HG02840 (cell line): ENCODE results near the gene SMIM11.

Source experiments
- ATAC-seq: cut with Tn5 transposase; IDR thresholded peaks from one replicate; pipeline ENCODE4 v1.9.1; 2021; ENCODE audit warnings: mild to moderate bottlenecking, moderate library complexity, moderate number of reproducible peaks; ENCODE audit not compliant: unreplicated experiment, low FRiP score

SMIM11 gene, protein sequence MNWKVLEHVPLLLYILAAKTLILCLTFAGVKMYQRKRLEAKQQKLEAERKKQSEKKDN

DNA sequence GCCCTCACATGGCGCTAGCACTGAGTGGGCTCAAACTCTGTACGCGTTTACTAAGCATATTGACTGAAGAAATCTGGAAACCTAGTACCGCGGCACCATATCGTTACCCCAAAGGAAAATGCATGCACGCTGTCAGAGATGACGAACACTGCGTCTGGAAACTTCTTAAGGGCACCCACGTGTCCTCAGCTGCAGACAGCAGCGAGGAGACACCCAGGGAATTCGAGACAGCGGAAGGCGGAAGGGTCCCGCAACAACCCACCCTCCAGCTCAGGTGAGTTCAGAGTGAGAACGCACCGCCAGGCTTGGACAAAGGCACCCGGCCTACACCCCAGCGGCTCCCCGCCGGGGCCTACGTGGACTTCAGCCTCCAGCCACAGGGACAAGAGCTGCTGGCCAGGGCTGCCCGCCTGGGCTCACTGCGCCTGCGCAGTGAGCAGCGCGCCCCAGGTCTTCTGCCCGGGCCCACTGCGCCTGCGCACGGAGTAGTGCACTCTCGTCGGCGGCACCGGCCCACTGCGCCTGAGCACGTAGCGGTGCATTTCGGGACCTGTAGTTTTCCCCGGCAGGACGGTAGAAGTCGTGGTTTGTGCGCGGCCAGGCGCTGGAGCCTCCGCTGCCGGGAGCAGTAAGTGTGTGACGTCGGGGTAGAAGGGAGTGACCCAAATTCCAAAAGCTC, at the start of gene SMIM11:
TSS of gene SMIM11 (plus strand) at position 568 of the 679 bp plus-strand sequence. CDS start 3,998 bp downstream, outside the sequence.
- ATAC-seq: peak; percentile 98

DNA sequence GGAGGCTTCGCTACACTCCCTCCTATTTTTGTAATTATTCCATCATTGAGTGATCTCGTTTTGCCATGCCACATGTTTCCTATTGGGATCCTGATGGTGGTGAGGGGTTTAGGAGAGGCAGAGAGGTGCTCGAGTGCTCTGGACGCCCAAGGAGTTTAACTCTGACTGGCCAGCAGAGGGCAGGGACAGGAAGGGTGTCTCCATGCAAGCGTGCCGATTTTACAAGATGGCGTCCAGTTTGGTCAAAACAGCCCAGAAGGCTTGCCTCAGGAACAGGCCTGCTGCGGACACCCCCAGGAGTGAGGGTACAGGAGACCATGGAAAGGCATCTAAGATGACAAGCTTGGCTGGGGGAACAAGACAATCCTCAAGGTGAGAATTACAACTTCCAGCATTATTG, 45.3 kb upstream of the SMIM11 start:
- no peak for ATAC-seq

DNA sequence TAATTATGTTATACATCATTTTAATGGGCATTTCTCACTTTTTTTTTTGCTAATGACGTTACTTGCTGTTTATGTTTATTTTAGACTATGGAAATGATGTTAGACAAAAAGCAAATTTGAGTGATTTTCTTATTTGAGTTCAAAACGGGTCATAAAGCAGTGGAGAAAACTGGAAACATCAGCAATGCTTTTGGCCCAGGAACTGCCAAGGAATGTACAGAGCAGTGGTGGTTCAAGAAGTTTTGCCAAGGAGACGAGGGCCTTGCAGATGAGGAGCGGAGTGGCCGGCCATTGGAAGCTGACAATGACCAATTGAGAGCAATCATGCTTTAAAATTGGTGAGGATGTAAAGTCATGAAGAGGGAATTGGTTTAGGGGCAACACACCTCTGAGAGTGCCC, 43.6 kb upstream of the SMIM11 start:
- ATAC-seq: no peak

DNA sequence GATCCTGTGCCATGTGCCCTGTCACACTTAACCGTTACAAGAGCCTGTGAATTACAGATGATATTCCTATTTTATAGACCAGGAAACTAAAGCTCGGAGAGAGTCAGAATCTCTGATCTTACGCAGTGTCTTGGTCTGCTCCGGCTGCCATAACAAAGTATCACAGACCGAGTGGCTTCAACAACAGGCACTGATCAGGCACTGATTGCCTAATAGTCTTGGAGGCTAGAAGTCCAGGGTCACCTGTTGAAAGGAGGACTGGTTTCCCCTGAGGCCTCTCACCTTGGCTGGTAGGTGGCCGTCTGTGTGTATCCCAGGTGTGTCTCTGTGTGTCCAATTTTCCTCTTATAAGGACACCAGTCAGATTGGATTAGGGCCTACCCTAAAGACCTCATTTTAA, 43.0 kb upstream of the SMIM11 start:
- no peak for ATAC-seq

DNA sequence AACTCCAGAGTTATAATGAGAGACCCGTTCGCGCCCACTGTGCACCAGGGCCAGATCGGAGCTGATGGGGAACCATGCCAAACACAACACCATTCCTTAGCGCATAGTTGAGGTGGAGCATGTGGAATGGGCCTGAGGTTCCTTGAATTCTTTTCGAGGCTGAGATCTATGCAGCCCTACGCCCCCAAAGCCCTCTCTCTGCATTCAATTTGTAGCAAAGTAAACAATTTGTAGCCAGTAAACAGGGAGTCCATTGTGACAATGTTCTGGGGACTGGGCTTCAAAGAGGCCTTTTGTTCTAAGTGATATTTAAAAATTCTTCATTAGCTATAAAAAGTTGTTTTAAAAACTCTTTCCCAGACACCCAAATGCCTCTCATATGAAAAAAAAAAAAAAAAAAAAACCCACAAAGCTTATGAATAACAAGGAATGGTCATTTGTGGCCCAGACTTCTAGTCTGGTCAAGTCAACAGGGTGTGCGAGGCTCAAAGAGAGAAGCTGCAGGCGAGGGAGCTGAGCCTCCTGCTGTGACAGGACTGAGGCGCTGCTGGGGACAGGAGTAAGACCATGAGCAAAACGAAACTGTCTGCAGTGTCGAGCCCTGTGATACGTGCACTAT, 42.1 kb upstream of the SMIM11 start:
- ATAC-seq: no peak

DNA sequence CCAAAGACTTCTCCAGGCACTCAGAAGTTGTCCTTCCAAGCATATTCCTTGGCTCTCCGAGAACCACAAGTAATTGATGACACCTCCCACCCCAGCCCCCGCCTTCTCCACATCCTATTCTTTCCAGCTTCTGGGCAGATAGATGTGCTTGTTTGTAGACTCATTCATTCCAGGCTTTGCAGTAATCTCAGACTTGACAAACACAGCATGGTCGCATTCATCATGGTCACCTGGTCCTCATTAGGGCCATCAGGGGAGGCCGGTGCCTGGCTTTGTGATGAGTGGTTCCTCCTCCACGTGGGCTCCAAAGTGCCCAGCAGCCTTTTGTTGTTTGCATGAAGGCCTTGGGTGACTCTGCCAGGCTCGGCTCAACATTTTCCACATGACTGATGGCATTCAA, 40.0 kb upstream of the SMIM11 start:
- ATAC-seq: no peak

DNA sequence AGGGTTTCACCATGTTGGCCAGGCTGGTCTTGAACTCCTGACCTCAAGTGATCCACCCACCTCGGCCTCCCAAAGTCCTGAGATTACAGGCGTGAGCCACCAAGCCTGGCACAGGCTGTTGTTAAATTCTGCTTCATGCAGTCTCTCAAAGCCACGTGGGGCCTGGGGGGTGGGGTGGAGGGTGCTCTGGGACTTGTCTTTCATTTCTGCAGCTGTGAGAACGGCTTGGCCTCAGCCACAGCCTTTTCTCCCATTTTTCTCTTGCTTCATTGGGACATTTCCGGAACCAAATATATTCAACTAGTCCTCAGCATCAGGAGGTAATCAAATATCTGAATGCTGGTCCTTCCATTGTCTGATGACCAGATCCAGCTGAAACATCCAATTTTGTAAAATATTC, 39.1 kb upstream of the SMIM11 start:
- ATAC-seq: no peak

DNA sequence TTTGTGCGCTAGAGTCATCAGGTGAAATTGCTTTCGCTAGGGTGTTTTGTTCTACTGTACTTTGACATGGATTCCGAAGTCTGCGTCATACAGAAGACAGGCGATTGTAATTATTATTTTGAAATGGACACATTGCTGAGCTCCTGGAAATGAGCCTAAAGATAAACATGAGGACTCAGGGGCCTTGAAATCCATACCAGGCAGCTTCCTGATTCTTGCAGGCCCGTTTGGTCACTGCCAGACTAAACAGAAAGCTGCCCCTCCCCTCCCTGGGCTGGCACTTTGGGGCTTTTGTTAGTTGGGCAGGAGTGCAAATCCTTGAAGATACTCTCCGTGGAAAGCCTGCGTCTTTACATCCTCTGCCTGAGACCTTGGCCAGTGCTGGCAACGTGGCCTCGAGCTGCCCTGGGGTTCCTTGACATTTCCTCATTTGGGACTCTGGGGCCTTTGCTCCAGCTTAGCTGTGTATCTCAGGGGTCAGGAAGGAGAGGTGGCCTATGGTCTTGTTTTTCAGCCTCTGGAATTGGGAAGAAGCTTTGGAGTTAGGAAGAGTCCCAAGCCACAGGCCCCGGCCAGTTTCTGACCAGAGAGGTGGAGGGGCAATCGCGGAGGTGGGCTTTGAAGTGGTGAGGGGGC, 38.4 kb upstream of the SMIM11 start:
- no peak for ATAC-seq

DNA sequence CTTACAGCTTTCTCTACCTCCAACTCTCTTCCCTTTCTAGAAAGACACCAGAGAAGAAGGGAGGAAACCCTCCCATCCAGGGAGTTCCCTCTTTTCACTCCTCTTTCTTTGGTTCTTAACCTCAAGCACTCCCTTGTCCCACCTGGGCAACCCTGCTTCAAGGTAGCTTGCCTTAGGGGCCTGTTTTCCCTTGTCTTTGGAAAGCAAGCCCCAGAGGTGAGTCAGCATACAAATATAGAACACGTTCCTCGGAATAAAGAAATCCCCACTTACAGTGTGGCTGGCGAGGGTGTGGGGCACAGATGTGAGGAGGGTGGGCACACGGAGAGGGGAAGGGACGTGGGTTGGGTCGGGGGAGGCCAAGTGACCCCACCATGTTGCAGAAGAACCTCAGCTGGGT, 37.6 kb upstream of the SMIM11 start:
- ATAC-seq: no peak

DNA sequence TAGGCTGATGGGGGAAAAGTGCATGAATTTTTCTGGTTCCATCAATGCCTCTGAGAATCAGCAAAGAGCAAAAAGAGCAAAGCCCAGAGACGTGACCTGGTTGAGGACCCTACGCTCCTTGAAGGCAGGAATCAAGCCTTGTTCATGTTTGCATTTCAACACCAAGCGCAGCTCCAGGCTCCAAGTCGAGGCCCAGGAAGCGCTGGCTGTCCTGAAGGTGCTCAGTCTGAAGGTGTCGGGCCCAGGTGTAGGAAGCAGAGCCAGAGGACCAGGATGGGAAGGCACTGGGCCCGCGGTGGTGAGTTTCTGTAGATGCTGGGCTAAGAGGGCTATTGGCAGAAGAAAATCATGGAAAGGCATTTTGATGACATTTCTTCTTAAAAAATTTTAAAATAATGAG, 37.1 kb upstream of the SMIM11 start:
- ATAC-seq: no peak

DNA sequence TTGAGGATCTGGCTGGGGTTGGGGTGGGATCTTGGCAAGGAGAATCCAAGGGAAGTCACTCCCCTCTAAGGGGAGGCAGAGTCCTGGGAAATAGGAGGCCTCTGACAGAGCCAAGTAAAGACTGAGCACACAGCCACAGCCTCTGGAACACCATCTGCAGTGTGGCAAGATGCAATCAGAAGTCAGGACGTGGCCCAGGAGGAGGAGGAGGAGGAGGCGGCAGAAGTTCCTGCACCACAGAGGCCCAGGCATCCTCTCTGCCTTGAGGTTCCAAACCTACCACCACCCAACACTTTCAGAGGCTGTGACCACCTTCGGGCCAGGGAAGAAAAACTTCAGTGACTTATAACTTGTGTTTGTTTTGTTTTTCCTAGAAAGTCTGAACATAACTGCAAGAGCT, 35.2 kb upstream of the SMIM11 start:
- ATAC-seq: no peak

DNA sequence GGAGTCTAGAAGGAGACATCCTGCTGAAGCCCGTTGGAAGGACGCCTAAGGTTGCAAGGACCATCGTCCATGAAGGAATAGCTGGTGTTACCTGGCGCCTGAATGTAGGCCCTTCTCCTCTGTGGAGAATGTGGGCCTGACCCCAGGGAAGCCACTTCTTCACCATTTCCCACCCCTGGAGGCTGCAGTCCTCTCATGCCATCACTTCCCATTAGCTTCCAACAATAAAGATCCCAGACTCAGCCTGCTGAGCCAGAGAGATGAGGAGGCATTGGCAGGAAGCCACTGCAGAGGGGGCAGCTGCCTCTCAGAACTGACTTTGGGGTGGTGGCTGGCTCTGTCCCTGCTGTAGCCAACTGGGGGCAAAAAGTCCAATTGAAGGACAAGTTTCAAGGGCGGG, 32.8 kb upstream of the SMIM11 start:
- no peak for ATAC-seq

DNA sequence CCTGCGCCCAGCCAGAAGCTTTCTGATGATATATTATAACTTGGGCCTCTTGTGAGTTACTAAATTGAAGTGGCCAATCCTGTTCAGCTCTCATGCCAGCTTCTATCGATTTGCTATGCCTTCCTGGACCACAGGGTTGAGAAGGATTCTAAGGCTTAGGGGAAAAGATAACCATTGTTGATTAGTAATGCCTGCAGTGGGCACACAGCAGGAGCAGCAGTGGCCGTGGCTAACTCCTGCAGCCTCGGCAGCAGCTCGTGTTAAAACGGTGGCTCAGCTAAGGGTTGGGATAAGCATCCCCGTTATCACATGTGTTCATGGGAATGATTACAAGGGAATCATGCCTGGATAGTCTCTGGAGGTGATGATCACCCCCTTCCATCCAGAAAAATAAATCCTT, 32.0 kb upstream of the SMIM11 start:
- no peak for ATAC-seq

DNA sequence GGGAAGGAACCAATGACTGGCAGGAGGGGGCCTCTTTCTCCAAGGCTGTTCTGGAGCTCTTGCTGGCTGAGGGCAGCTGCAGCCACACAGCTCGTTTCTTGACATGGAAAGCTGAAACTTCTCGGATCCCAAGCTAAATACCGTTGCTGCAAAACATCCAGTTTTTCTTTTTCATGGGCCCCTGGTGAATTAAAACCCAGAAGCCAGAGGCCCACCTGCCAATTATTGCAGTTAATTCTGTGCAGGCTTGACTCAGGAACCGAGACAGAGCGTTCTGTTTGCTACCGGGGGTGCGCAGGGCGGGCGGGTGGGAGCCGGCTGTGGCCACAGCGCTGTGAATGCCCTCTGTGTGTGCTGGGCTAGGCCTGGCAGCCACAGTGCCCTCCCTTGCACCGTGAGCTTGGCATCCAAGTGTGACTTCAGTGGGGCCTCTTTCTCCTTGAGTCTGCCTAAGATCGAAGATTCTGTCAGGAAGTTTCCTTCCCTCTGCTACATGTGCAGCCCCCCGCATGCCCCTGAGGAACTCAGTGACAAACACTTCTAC, 31.4 kb upstream of the SMIM11 start:
- ATAC-seq: no peak

DNA sequence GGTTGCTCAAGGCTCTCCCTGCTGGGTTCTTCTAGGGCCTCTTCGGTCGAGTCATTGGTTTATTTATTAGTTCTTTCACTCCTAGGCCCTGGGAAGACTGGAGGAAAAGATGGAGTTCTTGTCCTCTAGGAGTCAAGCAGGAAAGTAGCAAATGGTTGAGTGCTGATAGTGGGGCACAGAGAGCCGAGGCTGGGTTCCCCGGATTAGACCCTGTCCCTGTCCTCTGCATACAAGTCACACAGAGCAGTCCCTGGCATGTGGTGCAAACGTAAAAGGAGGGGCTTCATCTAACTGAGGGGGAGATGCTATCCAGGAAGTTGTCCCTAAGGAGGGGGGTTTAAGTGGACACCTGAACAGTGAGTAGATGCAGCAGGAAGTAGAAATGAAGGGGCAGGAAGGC, 30.7 kb upstream of the SMIM11 start:
- no peak for ATAC-seq

DNA sequence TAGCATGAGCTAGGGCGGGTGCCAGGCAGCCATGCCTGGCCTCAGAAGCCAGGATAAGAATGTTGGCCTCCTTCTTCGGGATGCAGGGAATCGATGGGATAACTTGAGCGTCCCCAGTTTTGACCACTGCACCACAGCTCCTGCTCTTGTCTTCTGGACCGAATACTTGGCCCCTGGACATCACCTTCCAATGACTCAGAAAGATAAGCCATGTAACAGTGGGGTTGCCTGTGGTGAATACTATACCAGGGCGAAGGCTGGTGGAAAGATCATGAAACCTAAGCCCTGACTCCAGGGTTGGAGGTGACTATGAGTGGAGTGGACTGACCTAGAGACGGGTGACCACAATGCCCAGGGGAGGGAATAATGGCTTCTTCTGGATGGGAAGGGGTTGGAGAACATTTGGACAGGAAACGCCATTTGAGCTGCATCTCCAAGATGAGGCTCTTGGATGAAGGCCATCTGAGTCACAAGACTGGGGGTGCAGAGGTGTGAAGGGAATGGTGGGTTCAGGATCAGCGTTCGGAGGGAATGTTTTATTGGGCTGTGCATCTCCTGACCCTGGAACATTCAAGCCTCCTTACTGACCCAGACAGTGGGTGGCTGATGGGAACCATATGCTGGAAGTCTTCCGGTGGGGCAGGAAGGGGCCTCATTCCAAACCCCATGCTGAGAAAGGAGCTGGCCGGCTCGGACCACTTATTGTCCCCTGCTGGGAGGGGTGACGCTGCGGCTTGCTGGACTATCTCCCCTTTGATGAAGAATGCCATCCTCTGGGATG, 30.0 kb upstream of the SMIM11 start:
- ATAC-seq: no peak

DNA sequence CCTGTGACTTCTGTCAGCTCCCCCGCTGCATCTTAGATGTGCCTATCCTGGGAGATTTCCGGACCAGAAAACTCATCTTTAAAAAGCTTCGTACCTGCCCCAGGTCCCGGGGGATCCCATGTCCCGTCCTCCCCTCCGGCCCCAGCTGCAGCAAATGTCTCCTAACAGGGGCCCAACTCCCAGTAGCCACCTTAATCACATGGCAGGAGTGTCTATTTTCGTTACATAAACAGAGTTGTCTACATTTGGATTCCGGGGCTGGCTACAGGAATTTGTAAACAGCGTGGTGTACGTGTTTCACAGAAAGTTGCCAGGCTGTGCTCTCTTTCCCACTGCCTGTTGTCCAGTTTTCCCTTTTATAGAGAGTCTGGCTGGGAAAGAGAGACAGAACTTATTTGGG, 29.4 kb upstream of the SMIM11 start:
- no peak for ATAC-seq

DNA sequence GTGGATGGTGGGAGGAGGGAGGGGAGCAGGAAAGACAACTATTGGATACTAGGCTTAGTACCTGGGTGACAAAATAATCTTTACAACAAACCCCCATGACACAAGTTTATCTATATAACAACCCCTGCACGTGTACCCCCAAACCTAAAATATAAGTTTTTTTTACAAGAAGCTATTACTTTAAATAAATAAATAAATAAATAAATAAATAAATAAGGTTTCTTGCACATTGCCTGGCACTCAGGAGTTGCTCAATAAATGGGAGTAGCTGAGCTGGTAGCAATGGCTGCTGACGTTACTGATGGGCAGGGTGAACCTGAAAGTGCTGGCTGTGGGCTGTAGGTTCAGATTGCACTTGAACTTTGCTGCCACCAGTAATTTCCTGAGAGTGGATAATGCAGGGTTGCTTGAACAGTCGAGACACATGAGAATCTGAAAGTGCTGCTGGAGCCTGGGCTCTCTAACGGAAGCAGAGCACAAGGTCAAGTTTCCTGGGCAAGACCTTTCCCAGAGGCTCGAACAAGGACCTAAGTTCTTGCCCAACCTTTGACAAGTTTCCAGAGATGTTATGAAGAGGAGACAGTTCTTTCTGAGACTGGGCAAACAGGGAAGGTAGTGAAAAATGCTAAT, 26.3 kb upstream of the SMIM11 start:
- ATAC-seq: no peak

DNA sequence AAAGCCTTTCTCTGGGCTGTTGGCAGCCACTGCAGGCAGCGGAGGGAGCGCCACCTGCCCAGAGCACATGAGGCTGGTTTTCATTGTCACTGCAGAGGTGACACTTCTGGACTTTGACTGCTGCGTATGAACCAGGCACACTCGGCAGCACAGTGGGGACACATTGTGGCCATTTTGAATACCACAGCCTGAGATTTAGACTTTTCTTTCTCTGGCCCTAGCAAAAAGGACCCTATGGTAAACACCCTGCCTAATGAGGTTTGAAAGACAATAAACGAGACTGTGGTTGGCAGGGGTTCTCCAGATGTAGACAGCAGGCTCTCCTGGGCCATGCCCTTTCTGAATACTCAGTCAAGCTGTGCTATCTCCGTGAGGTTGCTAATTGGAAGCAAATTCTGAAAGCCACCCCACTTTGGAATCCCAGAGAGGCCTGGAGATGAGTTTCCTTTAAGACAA, 23.5 kb upstream of the SMIM11 start:
- no peak for ATAC-seq

DNA sequence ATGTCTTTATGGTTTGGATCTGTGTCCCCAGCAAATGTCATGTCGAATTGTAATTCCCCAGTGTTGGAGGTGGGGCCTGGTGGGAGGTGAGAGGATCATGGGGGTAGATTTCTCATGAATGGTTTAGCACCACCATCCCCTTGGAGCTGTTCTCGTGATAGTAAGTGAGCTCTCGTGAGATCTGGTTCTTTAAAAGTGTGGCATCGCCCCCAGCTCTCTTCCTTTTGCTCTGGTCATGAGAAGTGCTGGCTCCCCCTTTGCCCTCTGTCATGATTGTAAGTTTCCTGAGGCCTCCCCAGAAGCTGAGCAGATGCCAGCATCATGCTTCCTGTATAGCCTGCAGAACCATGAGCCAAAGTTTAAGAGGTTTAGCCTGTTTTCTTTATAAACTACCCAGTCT, 22.8 kb upstream of the SMIM11 start:
- no peak for ATAC-seq
